GM20000 (cell line): ENCODE measurements around the gene MCF2L.

ENCODE experiments used
- DNase-seq: peaks from one replicate; pipeline ENCODE4 v3.0.0; 2012; ENCODE audit warnings: low spot score
- CTCF ChIP-seq: IDR thresholded peaks from 2 replicates; pipeline ENCODE4 v1.5.1; 2012; ENCODE audit warnings: mild to moderate bottlenecking, control low read depth; ENCODE audit errors: extremely low read depth, missing control alignments

The MCF2L gene

GRCh38 chr13:112977525-112977924 lies 8.5 kb downstream of the MCF2L start:
- TF ChIP-seq CTCF, result no peak
- DNase-seq, result no peak

GRCh38 chr13:112978561-112979405 lies 9.8 kb downstream of the MCF2L start:
- DNase-seq, result no peak
- TF ChIP-seq CTCF, result no peak

GRCh38 chr13:112979406-112979902 lies 10.4 kb downstream of the MCF2L start:
- no peak for TF ChIP-seq CTCF
- DNase-seq, result no peak

- DNase-seq, result no peak
Observed at GRCh38 chr13:112980434-112980833, 11.4 kb downstream of the MCF2L start.

GRCh38 chr13:112981451-112981850 lies 12.4 kb downstream of the MCF2L start:
- DNase-seq, result no peak
- TF ChIP-seq CTCF, result no peak

More at GRCh38 chr13:112980434-112980833, 11.4 kb downstream of the MCF2L start:
- no peak for TF ChIP-seq CTCF

- no peak for DNase-seq
- no peak for TF ChIP-seq CTCF
Observed at GRCh38 chr13:112982281-112983041, 13.4 kb downstream of the MCF2L start.

GRCh38 chr13:112983042-112983305 lies 14.0 kb downstream of the MCF2L start:
- no peak for TF ChIP-seq CTCF
- no peak for DNase-seq
